Right renal cortex interstitium (tissue), 3 donors: ENCODE measurements around the gene CEP41. TPM values are rescaled to one million over a fixed set of nuclear protein-coding genes. Genes with fewer than 3 reads are reported as not detected.
"Not testable (repeated sequence)": the region's sequence is repeated elsewhere in the genome, so short reads cannot be mapped to it uniquely, and the experiment has no call there.

ENCODE experiments used
- DNase-seq, 3 donors: peaks; one replicate each; pipeline ENCODE4 v3.0.0-alpha.2; 2013; ENCODE audit warnings: low read depth in 3 of 3, low spot score in 2 of 3
- polyA plus RNA-seq, 3 donors: library from polyadenylated mRNA; unstranded; fragments of 120-200 nt; gene quantifications; one replicate each; pipeline ENCODE4 v1.2.1, GENCODE V29; 2013; ENCODE audit not compliant: insufficient read length in 3 of 3

The CEP41 gene
- polyA plus RNA-seq, 3 donors = 25.5 to 27.7 (median 27.2) TPM

DNA sequence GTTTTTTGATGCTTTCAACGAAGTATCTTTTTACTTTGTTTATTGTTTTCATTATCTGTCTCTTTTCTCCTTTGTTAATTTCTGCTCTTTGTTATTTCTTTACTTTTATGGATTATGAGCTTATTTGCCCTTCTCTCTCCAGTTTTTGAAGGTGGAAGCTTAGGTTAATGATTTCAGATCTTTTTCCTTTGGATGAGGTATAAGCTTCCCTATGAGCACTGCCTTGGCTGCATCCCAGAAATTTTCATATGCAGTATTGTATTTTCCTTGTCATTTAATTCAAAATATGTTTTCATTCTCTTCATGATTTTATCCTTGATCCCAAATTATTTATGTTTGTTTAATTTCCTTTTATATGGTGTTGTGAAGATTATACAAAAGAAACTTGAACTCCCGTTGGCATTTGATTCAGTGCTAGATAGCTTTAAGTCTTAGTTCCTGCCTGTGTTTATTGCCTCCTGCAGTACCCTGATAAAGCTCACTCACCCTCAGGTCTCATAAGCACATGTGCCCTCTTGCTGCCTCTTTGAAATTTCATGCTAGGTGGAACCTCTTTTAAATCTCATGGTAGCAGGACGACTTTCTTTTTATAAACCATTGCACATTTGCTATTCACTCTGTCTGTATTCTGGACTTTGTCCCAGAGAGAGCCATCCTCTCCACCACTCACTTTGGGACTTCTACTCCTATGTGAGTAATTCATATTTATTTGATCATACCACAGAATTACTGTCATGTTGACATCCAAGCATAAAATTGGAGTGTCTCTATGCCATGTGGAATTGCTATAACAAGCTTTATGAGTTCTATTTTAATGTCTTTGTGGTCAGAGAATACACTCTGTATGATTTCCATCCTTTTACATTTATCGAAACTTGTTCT is 23.0 kb upstream of the CEP41 start:
- no peak for DNase-seq

DNA sequence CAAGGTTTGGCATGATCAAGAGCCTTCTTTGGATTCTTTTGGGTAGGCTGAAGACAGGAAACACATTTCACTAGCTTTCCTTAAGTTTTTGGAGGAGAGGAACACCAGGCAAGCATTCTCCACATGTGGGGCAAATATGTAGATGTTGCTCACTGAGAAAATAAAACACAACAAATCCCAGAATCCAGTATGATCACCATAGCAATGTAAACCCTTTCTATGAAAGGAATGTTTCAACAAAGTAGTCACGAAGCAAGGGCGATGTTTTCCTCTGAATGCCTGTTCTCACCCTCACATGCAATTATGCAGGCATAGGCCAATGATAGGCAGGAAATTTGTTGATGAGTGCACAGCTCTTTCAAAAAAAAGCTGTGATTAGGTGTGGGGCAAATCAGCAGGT is 20.5 kb upstream of the CEP41 start:
- no peak for DNase-seq

DNA sequence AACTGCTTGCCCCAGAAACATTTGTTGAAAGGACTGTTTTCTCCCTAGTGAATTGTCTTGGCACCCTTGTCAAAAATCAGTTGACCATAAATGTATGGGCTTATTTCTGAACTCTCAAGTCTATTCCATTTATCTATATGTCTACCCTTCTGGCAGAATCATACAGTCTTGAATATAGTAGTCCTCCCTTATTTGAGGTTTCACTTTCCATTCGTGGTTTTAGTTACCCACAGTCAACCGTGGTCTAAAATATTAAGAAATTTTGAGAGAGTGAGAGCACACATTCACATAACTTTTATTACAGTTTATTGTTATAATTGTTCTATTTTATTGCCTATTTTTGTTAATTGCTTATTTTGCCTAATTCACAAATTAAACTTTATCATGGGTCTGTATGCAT is 17.4 kb upstream of the CEP41 start:
- no peak for DNase-seq

DNA sequence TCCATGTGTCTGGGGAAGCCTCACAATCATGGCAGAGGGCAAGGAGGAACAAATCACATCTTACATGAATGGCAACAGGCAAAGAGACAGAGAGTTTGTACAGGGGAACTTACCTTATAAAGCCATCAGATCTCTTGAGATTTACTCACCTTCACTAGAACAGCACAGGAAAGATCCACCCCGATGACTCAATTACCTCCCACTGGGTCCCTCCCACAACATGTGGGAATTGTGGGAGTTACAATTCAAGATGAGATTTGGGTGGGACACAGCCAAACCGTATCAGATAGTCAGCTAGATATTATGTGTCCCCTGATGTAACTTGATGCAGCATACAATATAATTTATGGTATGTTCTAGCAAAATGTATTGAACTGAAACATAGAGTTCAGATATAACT is 14.1 kb upstream of the CEP41 start:
- no peak for DNase-seq

DNA sequence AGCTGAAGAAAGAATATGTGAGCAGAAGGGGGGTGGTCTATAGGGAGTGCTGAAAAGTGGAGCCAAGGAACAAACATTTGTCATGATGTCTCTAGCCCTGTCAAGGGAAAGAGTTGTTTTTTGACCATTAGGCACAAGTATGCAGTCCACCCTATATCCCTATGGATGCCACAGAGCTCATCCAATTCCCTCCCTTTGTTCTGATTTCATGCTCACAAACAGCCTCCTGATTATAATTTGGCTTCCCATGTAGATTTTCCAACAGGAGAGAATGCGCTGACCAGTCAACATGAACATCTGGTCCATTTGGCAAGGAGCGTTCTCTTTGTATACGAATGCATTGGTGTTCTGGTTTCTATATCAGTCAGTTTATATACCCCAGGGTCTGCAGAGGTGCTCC is 12.1 kb upstream of the CEP41 start:
- DNase-seq = no peak

DNA sequence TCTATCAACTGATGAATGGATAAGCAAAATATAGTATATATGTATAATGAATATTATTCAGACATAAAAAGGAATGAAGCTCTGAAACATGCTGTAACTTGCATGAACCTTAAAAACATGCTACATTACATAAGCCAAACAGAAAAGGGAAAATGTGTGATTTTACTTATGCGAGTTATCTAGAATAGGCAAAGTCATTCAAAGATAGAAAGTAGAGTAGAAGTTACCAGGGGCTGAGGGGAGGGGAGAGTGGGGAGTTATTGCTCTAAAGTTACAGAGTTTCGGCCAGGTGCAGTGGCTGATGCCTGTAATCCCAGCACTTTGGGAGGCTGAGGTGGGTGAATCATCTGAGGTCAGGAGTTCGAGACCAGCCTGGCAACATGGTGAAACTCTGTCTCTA is 10.5 kb upstream of the CEP41 start:
- DNase-seq = not testable (repeated sequence)

DNA sequence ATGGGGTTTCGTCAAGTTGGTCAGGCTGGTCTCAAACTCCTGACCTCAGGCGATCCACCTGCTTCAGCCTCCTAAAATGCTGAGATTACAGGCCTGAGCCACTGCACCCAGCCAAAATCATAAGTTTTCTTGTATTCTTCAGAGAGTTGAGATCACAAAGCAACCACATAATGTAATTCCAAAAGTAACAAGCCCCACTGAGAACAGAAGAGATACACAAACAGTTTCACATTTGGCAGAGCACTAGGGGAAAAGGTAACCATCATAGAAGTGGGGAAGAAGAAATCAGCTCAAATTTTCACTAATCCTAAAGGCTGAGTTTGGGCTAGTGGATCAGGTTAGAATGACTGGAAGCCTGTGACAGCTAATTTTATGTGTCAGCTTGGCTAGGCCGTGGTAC is 5.4 kb upstream of the CEP41 start:
- no peak for DNase-seq

DNA sequence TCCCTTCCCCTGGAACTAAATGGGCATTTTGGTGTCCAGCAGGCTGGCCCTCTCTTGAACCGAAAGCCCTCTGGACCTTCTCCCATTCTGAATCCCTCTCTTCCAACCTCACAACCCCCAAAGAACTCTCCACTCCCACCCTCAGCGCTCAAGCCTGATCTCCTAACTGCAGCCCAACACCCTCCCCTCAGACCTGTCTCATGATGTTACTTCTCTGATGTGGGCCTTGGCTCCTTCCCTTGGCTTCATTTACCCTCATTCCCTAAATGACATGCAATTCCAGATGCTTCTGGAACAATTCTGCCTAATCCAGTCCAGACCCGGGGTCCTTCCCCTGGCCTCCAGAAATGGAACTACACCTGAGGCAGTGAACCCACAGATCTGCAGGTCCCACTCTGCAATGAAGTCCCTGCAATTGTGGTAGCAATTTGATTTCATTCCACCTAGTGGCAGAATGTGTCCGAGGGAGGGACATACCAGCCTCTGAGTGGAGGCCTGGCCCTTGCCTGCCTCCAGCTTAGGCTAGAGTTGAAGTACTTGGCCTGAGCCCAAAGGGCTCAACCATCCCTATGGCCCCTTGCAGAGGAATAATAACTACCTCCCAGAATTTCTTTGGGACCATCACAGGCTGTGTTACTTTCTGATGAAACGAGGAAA is 4.1 kb upstream of the CEP41 start:
- DNase-seq = no peak

DNA sequence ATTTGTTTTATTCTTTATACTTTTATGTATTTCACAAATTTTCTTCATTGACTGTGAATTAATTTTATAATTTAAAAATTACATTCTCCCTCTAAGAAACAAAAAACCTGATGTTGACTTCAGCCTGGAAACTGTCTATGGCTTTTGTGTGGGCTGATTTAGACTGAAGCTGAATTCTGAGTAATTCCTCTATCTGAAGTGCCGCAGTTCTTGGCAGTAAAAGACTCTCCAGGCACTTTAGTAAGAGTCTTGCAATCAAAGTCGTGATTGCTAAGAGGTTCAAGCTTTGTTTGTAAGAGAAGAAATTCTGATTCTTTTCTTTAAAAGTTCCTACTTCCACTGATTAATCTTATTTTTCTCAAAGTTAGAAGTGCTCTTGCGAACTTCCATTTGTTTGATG is 3.4 kb upstream of the CEP41 start:
- DNase-seq = no peak

DNA sequence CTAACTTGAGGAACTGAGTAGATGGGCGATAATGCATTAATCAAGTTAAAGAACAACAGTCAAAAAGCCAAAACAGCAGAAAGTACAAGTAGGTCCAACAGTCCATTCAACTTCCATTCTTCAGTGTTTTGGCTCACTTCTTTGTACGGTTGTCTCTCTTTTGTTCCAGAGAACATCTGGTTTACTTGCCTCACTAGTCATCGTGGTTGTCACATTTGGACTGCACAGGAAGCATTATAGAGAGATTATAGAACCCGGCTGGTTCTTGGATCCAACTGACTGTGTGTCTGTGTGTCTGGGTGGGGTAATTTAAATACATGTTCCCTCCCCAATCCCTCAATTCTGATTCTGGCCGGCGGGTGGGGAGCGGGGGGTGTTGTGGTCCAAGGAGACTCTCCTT is 1.8 kb upstream of the CEP41 start:
- DNase-seq = no peak

DNA sequence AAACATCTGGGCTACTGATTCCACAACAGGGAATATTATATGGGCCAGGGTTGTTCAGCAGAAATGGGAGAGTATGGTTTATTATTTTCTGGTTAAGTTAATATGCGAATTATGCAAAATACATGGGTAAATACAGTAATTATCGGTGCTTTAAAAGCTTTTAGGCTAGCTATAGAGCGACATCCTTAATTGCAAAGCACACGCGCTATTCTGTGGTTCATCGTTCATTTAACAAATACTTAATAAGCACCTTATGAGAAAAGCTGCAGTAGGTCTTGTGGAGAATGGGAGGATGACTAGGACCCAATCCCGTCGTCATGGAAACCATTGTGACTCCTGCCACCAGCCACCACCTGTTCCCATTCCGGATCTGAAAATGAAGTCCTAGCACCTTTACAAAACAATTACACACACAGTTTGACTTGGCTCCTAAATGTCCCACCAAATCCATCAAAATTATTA is 623 bp upstream of the CEP41 start:
- peak in 2 of 3 donors; percentile 56 to 57 for DNase-seq

DNA sequence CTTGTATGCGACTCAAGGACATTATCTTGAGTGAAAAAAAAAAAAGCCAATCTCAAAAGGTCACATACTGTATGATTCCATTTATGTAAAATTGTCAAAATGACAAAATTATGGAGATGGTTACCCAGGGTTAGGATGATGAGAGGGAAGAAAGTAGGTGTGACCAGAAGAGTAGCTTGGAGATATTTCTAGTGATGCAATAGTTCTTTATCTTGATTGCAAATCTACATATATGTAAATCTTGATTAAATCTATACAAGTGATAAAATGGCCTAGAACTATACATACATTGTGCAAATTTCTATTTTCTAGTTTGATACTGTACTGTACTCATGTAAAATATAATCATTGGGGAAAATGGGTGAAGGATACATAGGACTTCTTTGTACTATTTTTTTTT is 4.6 kb downstream of the CEP41 start:
- no peak for DNase-seq

DNA sequence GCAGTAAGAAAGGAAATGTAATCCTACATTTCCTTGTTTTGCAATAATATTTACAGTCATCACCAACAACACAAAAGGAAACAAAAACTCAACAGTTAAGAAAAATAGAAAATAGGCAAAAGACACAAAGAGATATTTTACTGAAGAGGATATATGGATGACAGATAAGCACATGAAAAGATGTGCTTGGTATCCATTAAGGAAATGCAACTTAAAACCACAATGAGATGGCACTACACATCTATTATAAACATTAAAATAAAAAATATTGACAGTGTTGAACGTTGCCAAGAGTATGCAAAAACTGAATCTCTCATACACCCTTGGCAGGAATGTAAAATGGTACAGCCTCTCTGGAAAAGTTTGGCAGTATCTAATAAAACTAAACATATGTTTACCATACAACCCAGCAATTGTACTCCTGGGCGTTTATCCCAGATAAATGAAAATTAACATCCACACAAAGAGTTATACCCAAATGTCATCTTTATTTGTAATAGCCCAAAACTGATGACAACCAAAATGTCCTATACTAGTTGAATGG is 5.4 kb downstream of the CEP41 start:
- no peak for DNase-seq

DNA sequence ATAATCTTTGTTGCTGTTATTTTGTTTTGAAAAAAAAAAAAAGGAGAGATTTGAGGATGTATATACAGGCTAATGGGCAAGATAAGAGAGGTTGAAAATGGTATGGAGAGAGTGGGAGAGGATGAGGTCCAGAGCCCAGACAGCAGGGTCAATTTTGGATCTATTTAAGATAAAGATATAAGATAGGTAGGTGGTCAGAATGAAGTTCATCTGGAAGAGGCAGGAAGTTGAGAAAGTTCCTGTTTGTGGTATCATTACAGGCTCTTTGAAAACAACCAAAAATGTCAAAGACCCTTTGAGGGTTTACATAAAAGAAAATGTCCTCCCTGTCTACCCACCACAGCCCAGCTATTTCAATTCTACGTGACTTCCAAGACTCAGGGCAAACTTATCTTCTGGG is 7.5 kb downstream of the CEP41 start:
- no peak for DNase-seq

DNA sequence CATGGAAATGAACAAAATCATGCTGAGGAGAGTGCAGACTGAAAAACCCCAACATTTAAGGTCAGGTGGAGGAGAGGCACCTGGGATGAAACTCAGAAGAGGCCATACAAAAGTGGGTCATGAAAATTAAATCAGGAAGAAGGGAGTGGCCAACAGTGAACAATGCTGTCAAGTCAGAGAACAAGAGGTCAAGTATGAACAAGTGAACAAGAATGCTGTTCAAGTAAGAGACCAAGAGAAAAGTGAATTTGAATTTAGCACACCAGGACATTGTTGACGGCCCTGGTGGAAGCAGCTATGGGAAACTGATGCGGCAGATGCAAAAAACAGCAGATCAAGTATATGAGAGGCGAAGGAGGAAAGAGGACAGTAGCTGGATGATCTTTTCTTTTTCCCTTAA is 7.9 kb downstream of the CEP41 start:
- no peak for DNase-seq

DNA sequence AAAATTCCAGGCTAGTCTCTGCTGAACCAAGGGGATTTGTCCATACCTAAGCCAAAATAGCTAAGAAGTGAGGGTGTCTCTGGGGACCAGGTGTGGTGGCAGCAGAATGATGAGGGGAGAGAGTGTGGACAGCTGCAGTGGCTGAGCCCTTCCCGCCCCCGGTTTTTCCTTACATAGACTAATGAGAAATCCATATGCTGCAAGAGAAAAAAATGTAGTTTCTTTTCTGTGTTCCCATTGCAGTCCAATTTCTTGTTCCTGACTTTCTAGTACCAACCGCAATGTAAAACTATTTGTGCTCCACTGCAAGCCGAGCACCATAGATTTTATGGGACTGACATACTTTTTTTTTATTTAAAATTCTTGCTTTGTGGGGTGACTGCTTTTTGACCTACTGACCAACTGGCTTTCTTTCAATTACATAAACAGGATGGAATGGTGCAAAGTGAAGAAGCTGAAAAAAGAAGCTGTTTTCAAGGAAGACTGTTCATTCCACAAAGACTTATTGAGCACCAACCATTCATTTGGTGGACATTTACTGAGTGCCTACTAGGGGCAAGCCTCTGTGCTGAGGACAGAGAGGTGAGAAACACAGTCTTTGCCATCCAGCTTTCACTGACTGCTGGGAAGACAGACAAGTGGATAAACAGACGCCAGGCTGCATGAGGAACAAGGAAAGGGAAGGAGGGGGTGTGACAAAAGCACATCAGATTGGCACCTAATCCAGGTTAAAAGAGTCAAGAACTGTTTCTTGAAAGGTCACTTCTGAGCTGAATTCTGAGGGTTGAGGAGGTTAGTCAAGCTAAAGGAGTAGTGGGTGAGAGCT is 9.8 kb downstream of the CEP41 start:
- peak in 2 of 3 donors; percentile 58 to 60 for DNase-seq

DNA sequence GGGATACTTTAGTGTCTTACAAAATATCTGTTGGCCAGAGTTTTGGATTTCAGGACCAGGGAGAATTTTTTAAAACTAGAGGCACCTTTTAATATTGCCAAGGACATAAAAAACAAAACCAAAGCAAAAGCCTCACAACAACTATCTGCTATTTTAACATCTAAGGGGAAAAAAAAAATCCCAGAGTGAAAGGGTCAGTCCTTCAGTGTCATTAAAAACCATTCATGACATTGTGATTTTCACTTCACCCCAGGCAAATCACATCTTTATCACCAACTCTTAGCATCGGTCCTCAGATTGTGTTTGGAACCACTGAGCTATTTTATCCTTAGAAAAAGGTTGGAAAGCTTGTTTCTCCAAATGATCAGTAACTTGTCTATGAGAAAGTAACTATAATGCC is 10.7 kb downstream of the CEP41 start:
- DNase-seq = no peak

DNA sequence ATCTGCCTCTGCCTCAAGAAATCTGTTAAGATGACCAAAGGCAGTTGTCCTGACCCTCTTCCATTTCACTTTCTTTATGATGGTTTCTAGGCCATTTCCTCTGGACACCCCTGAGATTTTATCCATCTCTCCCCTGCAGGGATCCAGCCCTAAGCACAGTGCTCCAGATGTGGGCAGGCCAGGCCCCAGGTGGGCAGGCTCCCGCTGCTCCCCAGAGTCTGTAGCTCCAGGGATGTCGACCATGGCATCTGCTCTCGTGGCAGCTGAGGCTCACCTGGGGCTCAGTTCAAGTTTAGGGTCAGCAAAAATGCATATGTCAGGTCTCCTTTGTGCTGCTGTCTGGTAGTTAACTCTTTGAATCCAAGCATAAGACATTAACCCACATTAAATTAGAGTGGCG is 11.8 kb downstream of the CEP41 start:
- no peak for DNase-seq

DNA sequence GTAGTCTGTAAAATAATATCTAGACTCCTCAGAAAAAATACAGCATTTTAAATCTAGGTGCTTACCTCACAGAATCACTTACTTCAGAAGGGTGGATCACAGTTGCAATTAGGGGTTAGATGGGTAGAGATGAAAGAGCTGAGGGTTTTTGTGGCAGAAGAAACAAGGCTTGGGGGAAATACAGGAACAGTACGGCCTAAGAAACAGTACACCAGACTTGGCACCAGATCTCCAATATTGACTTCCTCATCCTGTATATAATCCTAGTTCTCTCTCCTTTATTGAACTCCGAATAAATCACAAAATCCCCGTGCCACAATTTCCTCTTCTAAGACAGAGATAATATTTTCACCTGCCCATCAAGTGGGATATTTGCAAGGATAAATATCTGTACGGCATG is 14.3 kb downstream of the CEP41 start:
- DNase-seq = no peak

DNA sequence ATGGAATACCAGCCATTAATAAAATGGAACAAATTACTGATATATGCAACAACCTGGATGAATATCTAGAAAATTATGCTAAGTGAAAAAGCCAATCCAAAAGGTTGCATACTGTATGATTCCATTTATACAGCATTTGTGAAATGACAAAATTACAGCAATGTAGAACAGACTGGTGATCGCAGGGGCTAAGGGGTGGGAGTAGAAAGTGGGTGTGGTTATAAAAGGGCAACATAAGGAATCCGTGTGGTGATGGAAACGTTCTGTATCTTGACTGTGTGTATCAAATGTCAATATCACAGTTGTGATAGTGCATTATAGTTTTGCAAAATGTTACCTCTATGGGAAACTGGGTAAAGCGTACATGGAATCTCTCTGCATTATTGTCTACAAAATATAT is 15.0 kb downstream of the CEP41 start:
- no peak for DNase-seq

DNA sequence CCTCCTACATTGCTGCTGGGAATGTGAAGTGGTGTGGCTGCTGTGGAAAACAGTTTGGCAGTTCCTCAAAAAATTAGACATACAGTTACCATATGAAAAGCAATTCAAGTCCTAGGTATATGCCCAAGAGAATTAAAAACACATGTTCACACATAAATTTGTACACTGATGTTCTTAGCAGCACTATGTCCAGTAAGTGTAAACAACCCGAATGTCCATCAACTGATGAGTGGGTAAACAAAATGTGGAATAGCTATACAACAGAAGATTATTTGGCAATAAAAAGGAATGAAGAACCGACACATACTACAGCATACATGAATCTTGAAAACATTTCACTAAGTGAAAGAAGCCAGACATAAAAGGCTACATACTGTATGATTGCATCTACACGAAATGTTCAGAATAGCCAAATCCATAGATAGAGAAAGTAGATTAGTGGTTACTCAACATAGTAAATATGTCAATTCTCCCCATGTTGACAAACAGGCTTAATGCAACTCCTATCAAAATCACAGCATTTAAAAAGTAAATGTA is 17.2 kb downstream of the CEP41 start:
- DNase-seq = no peak
